Activated B cell treated with CpG ODN at 0.5 μM for 24 hours (primary cell): ENCODE data around the gene CEP104. TPM values are rescaled to one million over a fixed set of nuclear protein-coding genes. Genes with fewer than 3 reads are reported as not detected.

ENCODE experiments used
- ATAC-seq: fragments of 200-7000 bp; cut with Tn5 transposase; one replicate; pipeline ENCODE4 v1.10.0; 2021; ENCODE audit warnings: low read depth, mild to moderate bottlenecking, moderate library complexity
- CTCF ChIA-PET: fragments of 350-600 bp; sonication (Branson Sonifier 250); formaldehyde crosslinking; loops from one replicate; lab custom pipeline; 2021; ENCODE audit warnings: antibody characterized with exemption; lab: Charles Lee
- POLR2A ChIA-PET: fragments of 350-600 bp; sonication (Branson Sonifier 250); formaldehyde crosslinking; loops from one replicate; lab custom pipeline; 2021; ENCODE audit warnings: antibody characterized with exemption; lab: Charles Lee
- DNase-seq: peaks from one replicate; pipeline ENCODE4 v3.0.0; 2022
- H3K27ac Mint-ChIP-seq: one replicate; pipeline ENCODE4 v1.8.0; 2020; ENCODE audit warnings: mixed read lengths
- H3K27me3 Mint-ChIP-seq: one replicate; pipeline ENCODE4 v1.8.0; 2021; ENCODE audit warnings: mixed read lengths
- H3K36me3 Mint-ChIP-seq: one replicate; pipeline ENCODE4 v1.8.0; 2021; ENCODE audit warnings: low read depth, mixed read lengths
- H3K4me1 Mint-ChIP-seq: one replicate; pipeline ENCODE4 v1.8.0; 2021; ENCODE audit warnings: mixed read lengths
- H3K4me3 Mint-ChIP-seq: one replicate; pipeline ENCODE4 v1.8.0; 2020; ENCODE audit warnings: mild to moderate bottlenecking, mixed read lengths
- H3K9me3 Mint-ChIP-seq: one replicate; pipeline ENCODE4 v1.8.0; 2020; ENCODE audit warnings: mixed read lengths
- CTCF ChIP-seq: fragments of 200-600 bp; IDR thresholded peaks from one replicate; pipeline ENCODE4 v1.8.0; 2022; ENCODE audit warnings: antibody characterized with exemption, mild to moderate bottlenecking
- intact Hi-C: fragments of 100-400 bp; cut with micrococcal nuclease; formaldehyde crosslinking; loops from one replicate; pipeline ENCODE4 v1.15.1; 2024
- total RNA-seq: library from RNA; stranded (reverse); gene quantifications from 2 replicates; pipeline ENCODE4 v1.2.3, GENCODE V29; 2022

Gene CEP104
- total RNA-seq, 1 donor from 2014 or later, result 45.1 TPM

- DNase-seq (no peak), ATAC-seq (no peak)
- ChIA-PET POLR2A (no interaction called here), CTCF (no interaction called here)
- no peak overlapping the region for H3K27ac Mint-ChIP-seq
- intact Hi-C loops, result no loop called here
- TF ChIP-seq CTCF, result no peak
- H3K4me3 Mint-ChIP-seq, result no peak overlapping the region
- peaks cover 12% of the 10 kb centered on the region for H3K4me1 Mint-ChIP-seq
- peaks cover 4% of the 10 kb centered on the region for H3K9me3 Mint-ChIP-seq
- H3K27me3 Mint-ChIP-seq, result no peaks in the 10 kb centered on the region
- peaks cover 79% of the 10 kb centered on the region for H3K36me3 Mint-ChIP-seq
Observed at GRCh38 chr1:3836421-3836820, 20.6 kb downstream of the CEP104 start.

GRCh38 chr1:3834701-3835100 lies 22.3 kb downstream of the CEP104 start:
- no peaks in the 10 kb centered on the region for H3K27me3 Mint-ChIP-seq
- H3K4me3 Mint-ChIP-seq, result no peak overlapping the region
- intact Hi-C loops, result no loop called here
- CTCF ChIA-PET, result no interaction called here
- H3K36me3 Mint-ChIP-seq, result peaks cover 81% of the 10 kb centered on the region
- TF ChIP-seq CTCF, result no peak
- POLR2A ChIA-PET, result no interaction called here
- H3K27ac Mint-ChIP-seq, result no peak overlapping the region
- ATAC-seq (no peak), DNase-seq (no peak)
- peaks cover 4% of the 10 kb centered on the region for H3K9me3 Mint-ChIP-seq
- H3K4me1 Mint-ChIP-seq, result peaks cover 4% of the 10 kb centered on the region

GRCh38 chr1:3831689-3832088 lies 25.3 kb downstream of the CEP104 start:
- ATAC-seq, result no peak
- H3K4me1 Mint-ChIP-seq, result no peaks in the 10 kb centered on the region
- no peaks in the 10 kb centered on the region for H3K9me3 Mint-ChIP-seq
- peaks cover 78% of the 10 kb centered on the region for H3K36me3 Mint-ChIP-seq
- no peak for TF ChIP-seq CTCF
- intact Hi-C loops, result no loop called here
- H3K4me3 Mint-ChIP-seq, result no peak overlapping the region
- H3K27me3 Mint-ChIP-seq, result no peaks in the 10 kb centered on the region
- DNase-seq, result no peak
- ChIA-PET CTCF (no interaction called here), POLR2A (no interaction called here)
- H3K27ac Mint-ChIP-seq, result no peak overlapping the region

GRCh38 chr1:3828391-3828790 lies 28.6 kb downstream of the CEP104 start:
- CTCF ChIA-PET, result no interaction called here
- H3K27ac Mint-ChIP-seq, result no peak overlapping the region
- TF ChIP-seq CTCF, result no peak
- intact Hi-C loops, result no loop called here
- POLR2A ChIA-PET, result no interaction called here
- H3K36me3 Mint-ChIP-seq, result peaks cover 80% of the 10 kb centered on the region
- H3K4me3 Mint-ChIP-seq, result no peak overlapping the region
- H3K27me3 Mint-ChIP-seq, result no peaks in the 10 kb centered on the region
- no peaks in the 10 kb centered on the region for H3K9me3 Mint-ChIP-seq
- no peak for DNase-seq
- H3K4me1 Mint-ChIP-seq, result no peaks in the 10 kb centered on the region
- no peak for ATAC-seq

GRCh38 chr1:3827813-3828307 lies 29.2 kb downstream of the CEP104 start:
- intact Hi-C loops, result no loop called here
- H3K27me3 Mint-ChIP-seq, result no peaks in the 10 kb centered on the region
- POLR2A ChIA-PET, result no interaction called here
- H3K4me3 Mint-ChIP-seq, result no peak overlapping the region
- TF ChIP-seq CTCF, result no peak
- DNase-seq (no peak), ATAC-seq (no peak)
- peaks cover 82% of the 10 kb centered on the region for H3K36me3 Mint-ChIP-seq
- H3K27ac Mint-ChIP-seq, result no peak overlapping the region
- CTCF ChIA-PET, result no interaction called here
- no peaks in the 10 kb centered on the region for H3K9me3 Mint-ChIP-seq
- no peaks in the 10 kb centered on the region for H3K4me1 Mint-ChIP-seq
